Panc1 (cell line): Measurements from ENCODE around the gene TNIK. TPM values are rescaled to one million over a fixed set of nuclear protein-coding genes. Genes with fewer than 3 reads are reported as not detected.

Experiments
- ATAC-seq: fragments of 200-7000 bp; cut with Tn5 transposase; 2 replicates; pipeline ENCODE4 v1.9.1; 2020; ENCODE audit warnings: mild to moderate bottlenecking, moderate library complexity
- BruUV-seq: library from RNA; stranded (reverse); fragments of 400-500 nt; replicated peaks from 2 replicates; lab custom pipeline; 2021; lab: Mats Ljungman, UMichigan
- CTCF ChIA-PET: fragments of 300-600 bp; sonication (Branson Sonifier 250); formaldehyde crosslinking; loops from one replicate; lab custom pipeline; 2022; ENCODE audit warnings: antibody characterized with exemption; lab: Charles Lee
- POLR2A ChIA-PET: fragments of 300-600 bp; sonication (Branson Sonifier 250); formaldehyde crosslinking; loops from one replicate; lab custom pipeline; 2022; ENCODE audit warnings: antibody characterized with exemption; lab: Charles Lee
- DNase-seq: peaks from one replicate; pipeline ENCODE4 v3.0.0-alpha.2; 2010; ENCODE audit warnings: low read depth, low spot score
- H3K27ac ChIP-seq: 2 replicates; pipeline ENCODE4 v1.5.1; 2011; ENCODE audit warnings: mild to moderate bottlenecking, low read length, inconsistent platforms
- H3K27me3 ChIP-seq: fragments of 200-500 bp; sonication (Bioruptor generic); 2 replicates; pipeline ENCODE4 v1.6.0; 2014; ENCODE audit warnings: low read length, inconsistent platforms; ENCODE audit not compliant: control insufficient read depth, insufficient read depth
- H3K36me3 ChIP-seq: fragments of 200-500 bp; sonication (Bioruptor generic); 2 replicates; pipeline ENCODE4 v1.5.1; 2014; ENCODE audit warnings: inconsistent platforms, mild to moderate bottlenecking, low read length, moderate library complexity; ENCODE audit not compliant: control insufficient read depth, insufficient read depth
- H3K4me1 ChIP-seq: 2 replicates; pipeline ENCODE4 v1.5.1; 2011; ENCODE audit warnings: inconsistent platforms, mild to moderate bottlenecking, low read length, moderate library complexity; ENCODE audit not compliant: control insufficient read depth, insufficient read depth
- H3K4me3 ChIP-seq, 2 experiments: 2 replicates each; pipeline ENCODE4 v1.5.1; 2011 to 2012; ENCODE audit warnings: low read depth in 2 of 2, low read length in 2 of 2, mild to moderate bottlenecking in 2 of 2, inconsistent platforms in 1 of 2, moderate library complexity in 1 of 2
- H3K9me3 ChIP-seq: fragments of 200-500 bp; sonication (Bioruptor generic); 2 replicates; pipeline ENCODE4 v1.5.1; 2014; ENCODE audit warnings: low read depth, mild to moderate bottlenecking, inconsistent platforms, low read length, moderate library complexity; ENCODE audit not compliant: control insufficient read depth, insufficient read depth
- CTCF ChIP-seq: fragments of 450-650 bp; IDR thresholded peaks from 2 replicates; pipeline ENCODE4 v1.5.1; 2017; ENCODE audit warnings: mild to moderate bottlenecking
- POLR2AphosphoS5 ChIP-seq: IDR thresholded peaks from 2 replicates; pipeline ENCODE4 v1.6.1; 2012; ENCODE audit warnings: mild to moderate bottlenecking, low read depth, low read length, moderate library complexity
- REST ChIP-seq, 2 experiments: IDR thresholded peaks; 2 replicates each; pipeline ENCODE4 v1.6.1; 2011 to 2012; ENCODE audit warnings: low read depth in 2 of 2, control low read depth in 1 of 2, low read length in 1 of 2, mild to moderate bottlenecking in 1 of 2, moderate library complexity in 1 of 2; ENCODE audit not compliant: insufficient read depth in 1 of 2
- SIN3A ChIP-seq: IDR thresholded peaks from 2 replicates; pipeline ENCODE4 v1.6.1; 2012; ENCODE audit warnings: low read depth, mild to moderate bottlenecking, low read length, moderate library complexity, borderline replicate concordance; ENCODE audit not compliant: insufficient read depth
- TCF7L2 ChIP-seq: IDR thresholded peaks from 2 replicates; pipeline ENCODE4 v1.6.1; 2011; ENCODE audit warnings: mild to moderate bottlenecking, low read depth, low read length, inconsistent platforms
- in situ Hi-C: cut with HindIII; loops from 2 replicates; pipeline ENCODE4 v1.10.0; 2016; ENCODE audit warnings: low sequenced_read_pairs, low pct_unique_long_range_greater_than_20kb
- intact Hi-C: fragments of 100-400 bp; cut with micrococcal nuclease; formaldehyde crosslinking; loops from one replicate; pipeline ENCODE4 v1.10.0; 2022; ENCODE audit not compliant: unreplicated experiment
- total RNA-seq: library from RNA; stranded (reverse); gene quantifications from one replicate; pipeline ENCODE4 v1.2.1, GENCODE V29; 2021; ENCODE audit not compliant: unreplicated experiment

TNIK gene
- total RNA-seq, 1 experiment from 2014 or later = 1.9 TPM

GRCh38 chr3:171372694-171373093, 87.5 kb downstream of the TNIK start:
- ATAC-seq (no peak), DNase-seq (no peak)
- no TSS peak for BruUV-seq
- H3K9me3 ChIP-seq = no peaks in the 10 kb centered on the region
- no peaks in the 10 kb centered on the region for H3K36me3 ChIP-seq
- in situ Hi-C loops = no loop called here
- 0 out of 2 replicates have a peak, but pooled peaks cover 2% of the 10 kb centered on the region for H3K27me3 ChIP-seq
- no peak for TF ChIP-seq REST (IDR thresholded peaks at IDR 0.05; ENCODE audit: insufficient read depth in 1 of 2, low read depth in 2 of 2, low read length in 1 of 2)
- no peak for TF ChIP-seq CTCF
- no peak for TF ChIP-seq POLR2AphosphoS5
- TF ChIP-seq SIN3A = no peak
- no peak for TF ChIP-seq TCF7L2
- no peak overlapping the region for H3K27ac ChIP-seq
- ChIA-PET POLR2A (no interaction called here), CTCF (no interaction called here)
- no peak overlapping the region for H3K4me3 ChIP-seq
- H3K4me1 ChIP-seq = no peaks in the 10 kb centered on the region
- intact Hi-C loops = no loop called here

- no peak overlapping the region for H3K27ac ChIP-seq
- intact Hi-C loops = no loop called here
These were observed 88.9 kb downstream of the TNIK start for GRCh38 chr3:171371354-171371753.

More at GRCh38 chr3:171371354-171371753, 88.9 kb downstream of the TNIK start:
- Histone ChIP-seq H3K4me3 (no peak overlapping the region), H3K36me3 (no peaks in the 10 kb centered on the region), H3K4me1 (no peaks in the 10 kb centered on the region), H3K9me3 (no peaks in the 10 kb centered on the region), H3K27me3 (0 out of 2 replicates have a peak, but pooled peaks cover 2% of the 10 kb centered on the region)
- CTCF ChIA-PET = no interaction called here
- ATAC-seq (no peak), DNase-seq (no peak)
- TF ChIP-seq TCF7L2 = no peak
- TF ChIP-seq REST (IDR thresholded peaks at IDR 0.05; ENCODE audit: insufficient read depth in 1 of 2, low read depth in 2 of 2, low read length in 1 of 2) = no peak
- TF ChIP-seq POLR2AphosphoS5 = no peak
- no peak for TF ChIP-seq SIN3A
- TF ChIP-seq CTCF = no peak
- in situ Hi-C loops = no loop called here
- POLR2A ChIA-PET = no interaction called here
- BruUV-seq = no TSS peak
